Effector memory CD4-positive, alpha-beta T cell (primary cell): ENCODE results near the gene GPR32.
"Not testable (repeated sequence)": the region's sequence is repeated elsewhere in the genome, so short reads cannot be mapped to it uniquely, and the experiment has no call there.

Experiments
- DNase-seq, 3 donors: peaks; one replicate each; pipeline ENCODE4 v3.0.0-alpha.2; 2020
- H3K27ac ChIP-seq: 2 replicates; pipeline ENCODE4 v1.7.0; 2013; ENCODE audit warnings: mild to moderate bottlenecking, low read length, moderate library complexity; ENCODE audit not compliant: insufficient read depth, poor library complexity, severe bottlenecking
- H3K27me3 ChIP-seq: replicated peaks from 2 replicates; pipeline ENCODE4 v1.7.0; 2013; ENCODE audit warnings: mild to moderate bottlenecking, low read length; ENCODE audit not compliant: insufficient read depth, control insufficient read depth, poor library complexity, severe bottlenecking
- H3K36me3 ChIP-seq: 2 replicates; pipeline ENCODE4 v1.7.0; 2013; ENCODE audit warnings: mild to moderate bottlenecking, low read length, moderate library complexity; ENCODE audit not compliant: control insufficient read depth, insufficient read depth
- H3K4me1 ChIP-seq: 2 replicates; pipeline ENCODE4 v1.7.0; 2013; ENCODE audit warnings: low read length, mild to moderate bottlenecking; ENCODE audit not compliant: control insufficient read depth, insufficient read depth, poor library complexity, severe bottlenecking
- H3K4me3 ChIP-seq: 2 replicates; pipeline ENCODE4 v1.7.0; 2013; ENCODE audit warnings: low read length, low read depth, mild to moderate bottlenecking; ENCODE audit not compliant: insufficient read depth, poor library complexity, severe bottlenecking
- H3K9me3 ChIP-seq: 2 replicates; pipeline ENCODE4 v1.7.0; 2013; ENCODE audit warnings: mild to moderate bottlenecking, low read length, moderate library complexity; ENCODE audit not compliant: control insufficient read depth

The GPR32 gene

GRCh38 chr19:50798659-50799546 lies 28.6 kb downstream of the GPR32 start:
- Histone ChIP-seq H3K4me1 (peaks cover 9% of the 10 kb centered on the region), H3K9me3 (no peaks in the 10 kb centered on the region), H3K4me3 (no peak overlapping the region), H3K27me3 (no peaks in the 10 kb centered on the region), H3K27ac (no peak overlapping the region), H3K36me3 (peaks cover 25% of the 10 kb centered on the region)
- DNase-seq, result no peak

GRCh38 chr19:50799547-50799851 lies 29.2 kb downstream of the GPR32 start:
- Histone ChIP-seq H3K36me3 (peaks cover 25% of the 10 kb centered on the region), H3K27ac (no peak overlapping the region), H3K27me3 (no peaks in the 10 kb centered on the region), H3K4me3 (no peak overlapping the region), H3K9me3 (no peaks in the 10 kb centered on the region), H3K4me1 (peaks cover 9% of the 10 kb centered on the region)
- no peak for DNase-seq

- Histone ChIP-seq H3K9me3 (no peaks in the 10 kb centered on the region), H3K27me3 (no peaks in the 10 kb centered on the region), H3K4me3 (no peak overlapping the region), H3K4me1 (peaks cover 9% of the 10 kb centered on the region), H3K27ac (no peak overlapping the region), H3K36me3 (peaks cover 25% of the 10 kb centered on the region)
- no peak for DNase-seq
Measured at GRCh38 chr19:50801107-50801506, 30.8 kb downstream of the GPR32 start.

GRCh38 chr19:50803633-50804419 lies 33.6 kb downstream of the GPR32 start:
- peak overlapping the region; percentile 95 for H3K27ac ChIP-seq
- no peaks in the 10 kb centered on the region for H3K27me3 ChIP-seq
- no peaks in the 10 kb centered on the region for H3K9me3 ChIP-seq
- peak overlapping the region; percentile 79 for H3K4me3 ChIP-seq
- DNase-seq, result peak in 1 of 3 donors; percentile 9
- H3K36me3 ChIP-seq, result peaks cover 10% of the 10 kb centered on the region
- peaks cover 9% of the 10 kb centered on the region for H3K4me1 ChIP-seq

GRCh38 chr19:50804420-50805272 lies 34.4 kb downstream of the GPR32 start:
- H3K27me3 ChIP-seq, result no peaks in the 10 kb centered on the region
- peak; percentile 92 to 95 (median 94) for DNase-seq
- H3K9me3 ChIP-seq, result no peaks in the 10 kb centered on the region
- H3K36me3 ChIP-seq, result peaks cover 8% of the 10 kb centered on the region
- peak overlapping the region; percentile 95 for H3K27ac ChIP-seq
- H3K4me3 ChIP-seq, result peak overlapping the region; percentile 79
- H3K4me1 ChIP-seq, result peaks cover 9% of the 10 kb centered on the region

GRCh38 chr19:50808856-50809255 lies 38.6 kb downstream of the GPR32 start:
- no peak for DNase-seq
- no peaks in the 10 kb centered on the region for H3K36me3 ChIP-seq
- no peak overlapping the region for H3K4me3 ChIP-seq
- H3K9me3 ChIP-seq, result no peaks in the 10 kb centered on the region
- H3K4me1 ChIP-seq, result peaks cover under 1% of the 10 kb centered on the region
- no peaks in the 10 kb centered on the region for H3K27me3 ChIP-seq
- no peak overlapping the region for H3K27ac ChIP-seq

- not testable (repeated sequence) for H3K27me3 ChIP-seq, H3K4me1 ChIP-seq, DNase-seq, H3K36me3 ChIP-seq, H3K9me3 ChIP-seq, H3K4me3 ChIP-seq, H3K27ac ChIP-seq
Measured at GRCh38 chr19:50811622-50812238, 41.5 kb downstream of the GPR32 start.

GRCh38 chr19:50812474-50812873 lies 42.2 kb downstream of the GPR32 start:
- no peak overlapping the region for H3K4me3 ChIP-seq
- H3K36me3 ChIP-seq, result no peaks in the 10 kb centered on the region
- no peak for DNase-seq
- H3K4me1 ChIP-seq, result no peaks in the 10 kb centered on the region
- H3K27me3 ChIP-seq, result peaks cover 3% of the 10 kb centered on the region
- no peaks in the 10 kb centered on the region for H3K9me3 ChIP-seq
- no peak overlapping the region for H3K27ac ChIP-seq

- no peak overlapping the region for H3K27ac ChIP-seq
- no peaks in the 10 kb centered on the region for H3K36me3 ChIP-seq
- peaks cover 21% of the 10 kb centered on the region for H3K27me3 ChIP-seq
- no peak for DNase-seq
- no peak overlapping the region for H3K4me3 ChIP-seq
- H3K4me1 ChIP-seq, result peaks cover 9% of the 10 kb centered on the region
- H3K9me3 ChIP-seq, result no peaks in the 10 kb centered on the region
Measured at GRCh38 chr19:50814883-50815282, 44.6 kb downstream of the GPR32 start.
